HCT116 (cell line): ENCODE results near the gene ZBTB37.

ENCODE experiments used
- CTCF ChIP-seq, 3 experiments: fragments of 200-600 bp in 1 of 3; sonication (generic) in 1 of 3; IDR thresholded peaks in 2 of 3; conservative IDR thresholded peaks in 1 of 3; 2 replicates each; pipeline ENCODE4 v1.5.1; 2012 to 2017; ENCODE audit warnings: low read depth in 2 of 3, low read length in 2 of 3, antibody characterized with exemption in 1 of 3, borderline replicate concordance in 1 of 3, control low read depth in 1 of 3, mild to moderate bottlenecking in 1 of 3, mixed read lengths in 1 of 3, mixed run types in 1 of 3, moderate library complexity in 1 of 3; ENCODE audit not compliant: insufficient read depth in 1 of 3
- POLR2A ChIP-seq: IDR thresholded peaks from 2 replicates; pipeline ENCODE4 v1.7.0; 2011; ENCODE audit warnings: borderline replicate concordance; ENCODE audit not compliant: insufficient read depth, insufficient read length; ENCODE audit errors: extremely low read depth
- POLR2AphosphoS5 ChIP-seq: IDR thresholded peaks from 2 replicates; pipeline ENCODE4 v1.6.1; 2011; ENCODE audit warnings: mild to moderate bottlenecking, low read depth, low read length, moderate library complexity
- RAD21 ChIP-seq: IDR thresholded peaks from 2 replicates; pipeline ENCODE4 v1.6.1; 2012; ENCODE audit warnings: low read depth, mild to moderate bottlenecking

DNA sequence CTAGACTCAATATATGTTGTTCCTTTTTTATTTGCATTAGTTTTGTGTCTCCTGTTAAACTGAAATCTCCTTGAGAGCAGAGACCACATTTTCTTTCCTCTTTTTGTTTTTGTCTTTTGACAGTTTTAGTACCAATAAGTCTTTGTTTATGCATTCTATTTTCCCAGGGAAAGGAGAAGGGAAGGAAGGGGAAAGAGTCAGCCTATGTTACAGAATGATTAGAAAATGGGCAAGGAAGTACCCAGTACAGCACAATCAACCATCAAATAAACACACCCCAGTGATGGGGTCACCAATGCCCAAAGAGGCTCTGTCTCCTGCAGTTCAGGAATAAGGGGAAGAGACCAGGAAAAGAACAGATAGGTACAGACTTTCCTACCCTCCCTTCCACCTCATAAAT is 10.1 kb downstream of the ZBTB37 start:
- TF ChIP-seq RAD21: no peak
- no peak for TF ChIP-seq POLR2AphosphoS5
- no peak for TF ChIP-seq CTCF (IDR thresholded peaks at IDR 0.05 in 2 of 3, conservative IDR thresholded peaks at IDR 0.05 in 1 of 3; ENCODE audit: borderline replicate concordance in 1 of 3, insufficient read depth in 1 of 3, low read depth in 2 of 3, low read length in 2 of 3)
- no peak for TF ChIP-seq POLR2A
